Neural progenitor cell (in vitro differentiated cells): Measurements from ENCODE around the gene NPB. TPM values are rescaled to one million over a fixed set of nuclear protein-coding genes. Genes with fewer than 3 reads are reported as not detected.

ENCODE experiments used
- DNase-seq: peaks from one replicate; pipeline ENCODE4 v3.0.0-alpha.2; 2016; ENCODE audit warnings: low spot score
- H2AFZ ChIP-seq: fragments of 200-600 bp; sonication (generic); replicated peaks from 2 replicates; pipeline ENCODE4 v1.6.1; 2016; ENCODE audit warnings: antibody characterized with exemption
- H3F3A ChIP-seq: fragments of 200-600 bp; sonication (generic); 2 replicates; pipeline ENCODE4 v1.6.1; 2016; ENCODE audit warnings: antibody characterized with exemption, low read depth
- H3K27ac ChIP-seq: fragments of 200-600 bp; sonication (generic); 2 replicates; pipeline ENCODE4 v1.5.1; 2016; ENCODE audit warnings: mild to moderate bottlenecking
- H3K27me3 ChIP-seq: fragments of 200-600 bp; sonication (generic); 2 replicates; pipeline ENCODE4 v1.6.1; 2016; ENCODE audit warnings: mild to moderate bottlenecking, moderate library complexity
- H3K36me3 ChIP-seq: fragments of 200-600 bp; sonication (generic); 2 replicates; pipeline ENCODE4 v1.5.1; 2016
- H3K4me1 ChIP-seq: fragments of 200-600 bp; sonication (generic); 2 replicates; pipeline ENCODE4 v1.6.1; 2016; ENCODE audit warnings: mixed run types
- H3K4me2 ChIP-seq: fragments of 200-600 bp; sonication (generic); 2 replicates; pipeline ENCODE4 v1.6.1; 2016
- H3K4me3 ChIP-seq: fragments of 200-600 bp; sonication (generic); 2 replicates; pipeline ENCODE4 v1.5.1; 2016
- H3K79me2 ChIP-seq: fragments of 200-600 bp; sonication (generic); 2 replicates; pipeline ENCODE4 v1.6.1; 2016; ENCODE audit warnings: low read depth
- H3K9ac ChIP-seq: fragments of 200-600 bp; sonication (generic); 2 replicates; pipeline ENCODE4 v1.6.1; 2016
- H3K9me3 ChIP-seq: fragments of 200-600 bp; sonication (generic); 2 replicates; pipeline ENCODE4 v1.5.1; 2016; ENCODE audit warnings: low read depth
- H4K20me1 ChIP-seq: fragments of 200-600 bp; sonication (generic); 2 replicates; pipeline ENCODE4 v1.6.1; 2016; ENCODE audit warnings: low read depth
- H3K27ac Mint-ChIP-seq: 3 replicates; pipeline ENCODE4 v1.8.0; 2021; ENCODE audit warnings: mixed read lengths
- H3K27me3 Mint-ChIP-seq: 2 replicates; pipeline ENCODE4 v1.8.0; 2022; ENCODE audit warnings: low read depth, mild to moderate bottlenecking, inconsistent platforms, moderate library complexity, mixed read lengths; ENCODE audit not compliant: insufficient read depth
- H3K36me3 Mint-ChIP-seq: 3 replicates; pipeline ENCODE4 v1.8.0; 2021; ENCODE audit warnings: mixed read lengths
- H3K4me1 Mint-ChIP-seq: 3 replicates; pipeline ENCODE4 v1.8.0; 2021; ENCODE audit warnings: mixed read lengths
- H3K4me3 Mint-ChIP-seq: 3 replicates; pipeline ENCODE4 v1.8.0; 2021; ENCODE audit warnings: mild to moderate bottlenecking, moderate library complexity, mixed read lengths
- H3K9me3 Mint-ChIP-seq: 3 replicates; pipeline ENCODE4 v1.8.0; 2020; ENCODE audit warnings: mixed read lengths
- EZH2 ChIP-seq: fragments of 200-600 bp; sonication (generic); IDR thresholded peaks from 2 replicates; pipeline ENCODE4 v1.6.1; 2017; ENCODE audit warnings: antibody characterized with exemption, mild to moderate bottlenecking, moderate library complexity
- EZH2phosphoT487 ChIP-seq: fragments of 200-600 bp; sonication (generic); IDR thresholded peaks from 2 replicates; pipeline ENCODE4 v1.6.1; 2017; ENCODE audit warnings: antibody characterized with exemption
- total RNA-seq: library from RNA; depleted of rRNA; stranded (reverse); fragments of >200 nt; gene quantifications from 2 replicates; pipeline ENCODE4 v1.2.3, GENCODE V29; 2015; ENCODE audit warnings: low replicate concordance
- TF ChIP-seq, protein P1 (sequence below): fragments of 200-600 bp; sonication (generic); IDR thresholded peaks from 2 replicates; pipeline ENCODE4 v1.5.1; 2017; ENCODE audit warnings: antibody characterized with exemption, mild to moderate bottlenecking

The NPB gene
- total RNA-seq, 1 donor from 2014 or later, result not detected

GRCh38 chr17:81918832-81919545, 17.0 kb downstream of the NPB start:
- Histone ChIP-seq H3F3A (peaks cover 33% of the 10 kb centered on the region), H3K4me1 (peaks cover 22% of the 10 kb centered on the region), H3K79me2 (peaks cover 54% of the 10 kb centered on the region), H2AFZ (no peak overlapping the region), H3K27me3 (no peaks in the 10 kb centered on the region), H3K4me3 (no peak overlapping the region), H3K27ac (no peak overlapping the region), H3K36me3 (no peaks in the 10 kb centered on the region), H4K20me1 (peaks cover 38% of the 10 kb centered on the region), H3K9me3 (no peaks in the 10 kb centered on the region), H3K9ac (no peak overlapping the region), H3K4me2 (no peak overlapping the region)
- Mint-ChIP-seq H3K27ac (no peak overlapping the region), H3K4me3 (peak overlapping the region; percentile 89), H3K9me3 (no peaks in the 10 kb centered on the region), H3K4me1 (peaks cover 24% of the 10 kb centered on the region), H3K36me3 (peaks cover 7% of the 10 kb centered on the region), H3K27me3 (peaks cover 2% of the 10 kb centered on the region)
- TF ChIP-seq, protein P1, sequence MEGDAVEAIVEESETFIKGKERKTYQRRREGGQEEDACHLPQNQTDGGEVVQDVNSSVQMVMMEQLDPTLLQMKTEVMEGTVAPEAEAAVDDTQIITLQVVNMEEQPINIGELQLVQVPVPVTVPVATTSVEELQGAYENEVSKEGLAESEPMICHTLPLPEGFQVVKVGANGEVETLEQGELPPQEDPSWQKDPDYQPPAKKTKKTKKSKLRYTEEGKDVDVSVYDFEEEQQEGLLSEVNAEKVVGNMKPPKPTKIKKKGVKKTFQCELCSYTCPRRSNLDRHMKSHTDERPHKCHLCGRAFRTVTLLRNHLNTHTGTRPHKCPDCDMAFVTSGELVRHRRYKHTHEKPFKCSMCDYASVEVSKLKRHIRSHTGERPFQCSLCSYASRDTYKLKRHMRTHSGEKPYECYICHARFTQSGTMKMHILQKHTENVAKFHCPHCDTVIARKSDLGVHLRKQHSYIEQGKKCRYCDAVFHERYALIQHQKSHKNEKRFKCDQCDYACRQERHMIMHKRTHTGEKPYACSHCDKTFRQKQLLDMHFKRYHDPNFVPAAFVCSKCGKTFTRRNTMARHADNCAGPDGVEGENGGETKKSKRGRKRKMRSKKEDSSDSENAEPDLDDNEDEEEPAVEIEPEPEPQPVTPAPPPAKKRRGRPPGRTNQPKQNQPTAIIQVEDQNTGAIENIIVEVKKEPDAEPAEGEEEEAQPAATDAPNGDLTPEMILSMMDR, result no peak
- TF ChIP-seq EZH2phosphoT487 (no peak), EZH2 (no peak)
- DNase-seq, result no peak

DNA sequence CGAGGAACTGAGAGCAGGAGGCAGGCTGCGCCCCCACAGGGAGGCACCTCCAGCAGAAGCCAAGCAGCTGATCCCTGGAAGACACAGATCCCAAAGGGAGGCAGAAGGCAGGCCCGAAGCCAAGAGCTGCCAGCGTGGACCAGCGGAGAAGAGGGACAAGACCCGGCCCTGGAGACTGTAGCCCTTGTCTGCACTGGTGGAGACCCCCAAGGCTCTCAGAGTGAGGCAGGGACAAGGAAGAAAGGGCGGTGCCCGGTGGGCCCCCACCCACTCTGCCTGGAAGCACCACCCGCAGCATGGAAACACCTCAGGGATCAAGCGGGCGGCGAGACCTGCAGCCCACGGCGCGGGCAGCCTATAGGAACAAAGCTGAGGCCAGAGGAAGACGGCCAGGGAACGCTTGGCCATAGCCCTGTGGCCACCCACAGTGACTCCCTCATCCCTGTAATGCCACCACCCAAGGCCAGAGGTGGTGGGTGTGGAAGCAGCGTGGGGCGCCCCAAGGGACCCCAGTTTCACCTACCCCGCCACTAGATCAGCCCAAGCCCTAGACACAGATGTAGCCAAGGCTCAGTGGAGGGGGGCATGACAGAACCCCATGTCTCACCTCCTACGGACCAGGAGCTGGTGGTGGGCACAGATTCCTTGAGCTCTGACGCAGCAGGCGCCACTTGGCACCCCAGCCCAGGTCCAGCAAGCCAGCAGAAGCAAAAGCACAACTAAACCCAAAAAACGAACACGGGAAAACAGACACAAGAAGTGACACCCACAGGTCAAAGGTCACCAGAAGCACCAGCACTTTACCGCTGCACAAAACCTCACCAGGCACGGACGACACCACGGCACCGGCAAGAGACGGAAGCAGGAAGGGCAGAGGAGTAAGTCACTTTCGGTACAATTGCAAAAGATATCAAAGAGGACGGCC, 18.8 kb downstream of the NPB start:
- DNase-seq, result no peak
- Histone ChIP-seq H2AFZ (no peak overlapping the region), H3K9me3 (no peaks in the 10 kb centered on the region), H3K27me3 (no peaks in the 10 kb centered on the region), H3K9ac (no peak overlapping the region), H3K4me3 (no peak overlapping the region), H3F3A (peaks cover 50% of the 10 kb centered on the region), H3K36me3 (no peaks in the 10 kb centered on the region), H3K4me2 (no peak overlapping the region), H4K20me1 (peaks cover 50% of the 10 kb centered on the region), H3K27ac (no peak overlapping the region), H3K79me2 (peaks cover 73% of the 10 kb centered on the region), H3K4me1 (peaks cover 35% of the 10 kb centered on the region)
- TF ChIP-seq, protein P1, result no peak
- TF ChIP-seq EZH2phosphoT487 (no peak), EZH2 (no peak)
- Mint-ChIP-seq H3K4me1 (peaks cover 35% of the 10 kb centered on the region), H3K27ac (no peak overlapping the region), H3K4me3 (peak overlapping the region; percentile 59), H3K27me3 (peaks cover 2% of the 10 kb centered on the region), H3K9me3 (no peaks in the 10 kb centered on the region), H3K36me3 (peaks cover 5% of the 10 kb centered on the region)

DNA sequence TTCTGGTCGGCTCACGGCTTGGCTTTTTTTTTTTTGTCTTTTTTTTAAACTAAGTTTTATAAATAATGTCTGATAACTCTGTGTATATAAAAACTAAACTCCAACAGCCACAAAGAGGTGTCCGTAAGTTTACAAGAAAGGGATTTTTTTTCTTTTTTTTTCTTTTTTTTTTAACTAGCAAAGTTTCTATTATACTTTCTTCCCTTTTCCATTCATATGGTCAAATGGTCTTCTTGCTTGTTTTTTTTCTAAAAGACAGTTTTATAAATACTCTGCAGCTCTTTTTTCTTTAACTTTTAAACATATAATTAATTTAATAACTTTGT, 19.5 kb downstream of the NPB start:
- Histone ChIP-seq H3K9ac (no peak overlapping the region), H3K4me3 (no peak overlapping the region), H3K79me2 (peaks cover 76% of the 10 kb centered on the region), H3K36me3 (no peaks in the 10 kb centered on the region), H3K27ac (no peak overlapping the region), H3K27me3 (no peaks in the 10 kb centered on the region), H2AFZ (no peak overlapping the region), H3K9me3 (no peaks in the 10 kb centered on the region), H3F3A (peaks cover 56% of the 10 kb centered on the region), H3K4me2 (no peak overlapping the region), H3K4me1 (peaks cover 38% of the 10 kb centered on the region), H4K20me1 (peaks cover 53% of the 10 kb centered on the region)
- Mint-ChIP-seq H3K36me3 (peaks cover 5% of the 10 kb centered on the region), H3K4me3 (no peak overlapping the region), H3K27me3 (peaks cover 2% of the 10 kb centered on the region), H3K27ac (no peak overlapping the region), H3K4me1 (peaks cover 41% of the 10 kb centered on the region), H3K9me3 (no peaks in the 10 kb centered on the region)
- DNase-seq, result no peak
- TF ChIP-seq, protein P1, result no peak
- TF ChIP-seq EZH2, result no peak
- TF ChIP-seq EZH2phosphoT487, result no peak
